ENCODE data around the gene RNF148.
"Not testable (repeated sequence)": the region's sequence is repeated elsewhere in the genome, so short reads cannot be mapped to it uniquely, and the experiment has no call there.

Gene RNF148

GRCh38 chr7:122689346-122690109, 13.2 kb downstream of the RNF148 start:
- no peak for DNase-seq

- no peak for DNase-seq
Observed at GRCh38 chr7:122688400-122688998, 14.2 kb downstream of the RNF148 start.

- no peak for DNase-seq
Observed at GRCh38 chr7:122686360-122686878, 16.3 kb downstream of the RNF148 start.

- no peak for DNase-seq
Observed at GRCh38 chr7:122684504-122684903, 18.2 kb downstream of the RNF148 start.

GRCh38 chr7:122682815-122683550, 19.7 kb downstream of the RNF148 start:
- DNase-seq: no peak

- not testable (repeated sequence) for DNase-seq
Observed at GRCh38 chr7:122681186-122681585, 21.5 kb downstream of the RNF148 start.

GRCh38 chr7:122679813-122680212, 22.9 kb downstream of the RNF148 start:
- DNase-seq: no peak

GRCh38 chr7:122679269-122679709, 23.4 kb downstream of the RNF148 start:
- not testable (repeated sequence) for DNase-seq

GRCh38 chr7:122677149-122677548, 25.6 kb downstream of the RNF148 start:
- no peak for DNase-seq

GRCh38 chr7:122676466-122676865, 26.3 kb downstream of the RNF148 start:
- DNase-seq: no peak

GRCh38 chr7:122675621-122676020, 27.1 kb downstream of the RNF148 start:
- DNase-seq: no peak

GRCh38 chr7:122675011-122675410, 27.7 kb downstream of the RNF148 start:
- DNase-seq: no peak

- peak; percentile 12 for DNase-seq
Observed at GRCh38 chr7:122674502-122674901, 28.2 kb downstream of the RNF148 start.

- DNase-seq: no peak
Observed at GRCh38 chr7:122673951-122674350, 28.8 kb downstream of the RNF148 start.

- DNase-seq: no peak
Observed at GRCh38 chr7:122672536-122672935, 30.2 kb downstream of the RNF148 start.

GRCh38 chr7:122663733-122664132, 39.0 kb downstream of the RNF148 start:
- no peak for DNase-seq

GRCh38 chr7:122658856-122659255, 43.9 kb downstream of the RNF148 start:
- no peak for DNase-seq

- DNase-seq: no peak
Observed at GRCh38 chr7:122653685-122654084, 49.0 kb downstream of the RNF148 start.

- DNase-seq: no peak
Observed at GRCh38 chr7:122652876-122653275, 49.8 kb downstream of the RNF148 start.
